ENCODE measurements around the gene SLC4A1AP. TPM values are rescaled to one million over a fixed set of nuclear protein-coding genes. Genes with fewer than 3 reads are reported as not detected.
"Not testable (repeated sequence)": the region's sequence is repeated elsewhere in the genome, so short reads cannot be mapped to it uniquely, and the experiment has no call there.

SLC4A1AP gene
- total RNA-seq, 1 donor from 2014 or later, result 19.6 TPM

- TF ChIP-seq CTCF (IDR thresholded peaks at IDR 0.05), result no peak
- no peaks in the 10 kb centered on the region for H3K27me3 ChIP-seq (ENCODE audit: low read depth)
- H3K36me3 ChIP-seq, result peaks cover 46% of the 10 kb centered on the region
- intact Hi-C loops (cut with DNase I), result no loop called here
- no peaks in the 10 kb centered on the region for H3K9me3 ChIP-seq
- DNase-seq (no peak), ATAC-seq (no peak)
- H3K27ac ChIP-seq, result no peak overlapping the region
- H3K4me3 ChIP-seq, result no peak overlapping the region
- H3K4me1 ChIP-seq, result peaks cover 32% of the 10 kb centered on the region
Measured at GRCh38 chr2:27624943-27625342, 38.7 kb upstream of the SLC4A1AP start.

- H3K4me3 ChIP-seq; DNase-seq; ATAC-seq; intact Hi-C loops (cut with DNase I); H3K9me3 ChIP-seq; H3K27me3 ChIP-seq (ENCODE audit: low read depth): not testable (repeated sequence)
- peaks cover 43% of the 10 kb centered on the region for H3K36me3 ChIP-seq
- peaks cover 34% of the 10 kb centered on the region for H3K4me1 ChIP-seq
- peak overlapping the region; percentile 58 for H3K27ac ChIP-seq
Measured at GRCh38 chr2:27626323-27626722, 37.4 kb upstream of the SLC4A1AP start.

GRCh38 chr2:27626921-27627320 lies 36.8 kb upstream of the SLC4A1AP start:
- Histone ChIP-seq H3K27ac (peak overlapping the region; percentile 58), H3K4me1 (peaks cover 34% of the 10 kb centered on the region), H3K36me3 (peaks cover 43% of the 10 kb centered on the region)
- H3K4me3 ChIP-seq; intact Hi-C loops (cut with DNase I); ATAC-seq; DNase-seq; H3K27me3 ChIP-seq (ENCODE audit: low read depth); H3K9me3 ChIP-seq: not testable (repeated sequence)

- DNase-seq, result no peak
- peak overlapping the region; percentile 98 for H3K4me3 ChIP-seq
- H3K27ac ChIP-seq, result peak overlapping the region; percentile 83
- H3K9me3 ChIP-seq, result no peaks in the 10 kb centered on the region
- intact Hi-C loops (cut with DNase I), result no loop called here
- TF ChIP-seq CTCF (IDR thresholded peaks at IDR 0.05), result no peak
- H3K27me3 ChIP-seq (ENCODE audit: low read depth), result no peaks in the 10 kb centered on the region
- ATAC-seq, result peak; percentile 65 to 69
- peaks cover 34% of the 10 kb centered on the region for H3K4me1 ChIP-seq
- peaks cover 43% of the 10 kb centered on the region for H3K36me3 ChIP-seq
Measured at GRCh38 chr2:27627963-27628766, 35.5 kb upstream of the SLC4A1AP start.

- Histone ChIP-seq H3K4me1 (peaks cover 34% of the 10 kb centered on the region), H3K27ac (peak within 1 kb of the TSS; percentile 83), H3K4me3 (peak within 1 kb of the TSS; percentile 98), H3K9me3 (no peaks in the 10 kb centered on the region), H3K27me3 (ENCODE audit: low read depth) (no peaks in the 10 kb centered on the region), H3K36me3 (peaks cover 43% of the 10 kb centered on the region)
- ATAC-seq, result peak; percentile 98 to 99
- peak; percentile 92 for DNase-seq
- intact Hi-C loops (cut with DNase I), result no loop called here
- no peak for TF ChIP-seq CTCF (IDR thresholded peaks at IDR 0.05)
Measured at GRCh38 chr2:27628767-27629709, 34.7 kb upstream of the SLC4A1AP start, which contains the start of the genes CCDC121 and GPN1. CCDC121 (minus strand) TSS chr2:27629012; CDS start chr2:27627799, 1,213 bp downstream. GPN1 (plus strand) TSS chr2:27629050; CDS start chr2:27629059, 9 bp downstream.

- H3K36me3 ChIP-seq, result peaks cover 50% of the 10 kb centered on the region
- ATAC-seq; H3K4me3 ChIP-seq; H3K27ac ChIP-seq; DNase-seq; H3K9me3 ChIP-seq; H3K27me3 ChIP-seq (ENCODE audit: low read depth); intact Hi-C loops (cut with DNase I): not testable (repeated sequence)
- H3K4me1 ChIP-seq, result peaks cover 34% of the 10 kb centered on the region
Measured at GRCh38 chr2:27630257-27630656, 33.4 kb upstream of the SLC4A1AP start.
